Stomach (tissue), 4 donors: Measurements from ENCODE around the gene DPP6.

Source experiments
- EP300 ChIP-seq: sonication (generic); formaldehyde crosslinking; IDR thresholded peaks from one replicate; pipeline ENCODE4 v1.6.1; 2017; ENCODE audit warnings: antibody characterized with exemption
- POLR2AphosphoS5 ChIP-seq, 3 donors: sonication (generic); formaldehyde crosslinking; IDR thresholded peaks; one replicate each; pipeline ENCODE4 v1.6.1; 2016; ENCODE audit warnings: antibody characterized with exemption in 3 of 3
- TF ChIP-seq, protein P1 (sequence below), 7 experiments: fragments of 450-650 bp in 4 of 7; fragments of 200-600 bp in 3 of 7; sonication (generic) in 3 of 7; IDR thresholded peaks; one replicate each; pipeline ENCODE4 v1.5.1; 2016 to 2019; ENCODE audit warnings: antibody characterized with exemption in 7 of 7, control low read depth in 2 of 7, mild to moderate bottlenecking in 1 of 7

DNA sequence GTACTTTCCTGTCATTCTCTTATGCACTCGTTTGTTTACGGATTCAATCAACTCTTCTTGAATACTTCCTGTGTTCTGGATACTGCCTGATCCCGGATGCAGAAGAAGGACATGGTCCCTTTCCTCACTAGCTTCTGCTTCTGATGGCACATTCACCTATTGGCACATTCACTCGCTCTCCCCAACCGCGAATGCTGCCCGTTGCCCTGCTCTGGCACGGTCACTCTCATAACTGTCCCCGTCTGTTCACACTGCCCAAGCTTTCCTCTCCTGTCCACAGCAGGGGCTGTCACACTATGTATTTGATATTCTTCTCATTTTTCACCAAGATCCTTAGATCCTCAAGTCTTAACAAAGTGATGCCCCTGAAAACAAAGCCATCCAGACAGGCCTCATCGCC lies 623.4 kb downstream of the DPP6 start:
- TF ChIP-seq, protein P1, sequence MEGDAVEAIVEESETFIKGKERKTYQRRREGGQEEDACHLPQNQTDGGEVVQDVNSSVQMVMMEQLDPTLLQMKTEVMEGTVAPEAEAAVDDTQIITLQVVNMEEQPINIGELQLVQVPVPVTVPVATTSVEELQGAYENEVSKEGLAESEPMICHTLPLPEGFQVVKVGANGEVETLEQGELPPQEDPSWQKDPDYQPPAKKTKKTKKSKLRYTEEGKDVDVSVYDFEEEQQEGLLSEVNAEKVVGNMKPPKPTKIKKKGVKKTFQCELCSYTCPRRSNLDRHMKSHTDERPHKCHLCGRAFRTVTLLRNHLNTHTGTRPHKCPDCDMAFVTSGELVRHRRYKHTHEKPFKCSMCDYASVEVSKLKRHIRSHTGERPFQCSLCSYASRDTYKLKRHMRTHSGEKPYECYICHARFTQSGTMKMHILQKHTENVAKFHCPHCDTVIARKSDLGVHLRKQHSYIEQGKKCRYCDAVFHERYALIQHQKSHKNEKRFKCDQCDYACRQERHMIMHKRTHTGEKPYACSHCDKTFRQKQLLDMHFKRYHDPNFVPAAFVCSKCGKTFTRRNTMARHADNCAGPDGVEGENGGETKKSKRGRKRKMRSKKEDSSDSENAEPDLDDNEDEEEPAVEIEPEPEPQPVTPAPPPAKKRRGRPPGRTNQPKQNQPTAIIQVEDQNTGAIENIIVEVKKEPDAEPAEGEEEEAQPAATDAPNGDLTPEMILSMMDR (IDR thresholded peaks at IDR 0.05): no peak
- no peak for TF ChIP-seq POLR2AphosphoS5 (IDR thresholded peaks at IDR 0.05)
- no peak for TF ChIP-seq EP300
